ENCODE results near the gene ZEB2.

- TF ChIP-seq, protein P1, sequence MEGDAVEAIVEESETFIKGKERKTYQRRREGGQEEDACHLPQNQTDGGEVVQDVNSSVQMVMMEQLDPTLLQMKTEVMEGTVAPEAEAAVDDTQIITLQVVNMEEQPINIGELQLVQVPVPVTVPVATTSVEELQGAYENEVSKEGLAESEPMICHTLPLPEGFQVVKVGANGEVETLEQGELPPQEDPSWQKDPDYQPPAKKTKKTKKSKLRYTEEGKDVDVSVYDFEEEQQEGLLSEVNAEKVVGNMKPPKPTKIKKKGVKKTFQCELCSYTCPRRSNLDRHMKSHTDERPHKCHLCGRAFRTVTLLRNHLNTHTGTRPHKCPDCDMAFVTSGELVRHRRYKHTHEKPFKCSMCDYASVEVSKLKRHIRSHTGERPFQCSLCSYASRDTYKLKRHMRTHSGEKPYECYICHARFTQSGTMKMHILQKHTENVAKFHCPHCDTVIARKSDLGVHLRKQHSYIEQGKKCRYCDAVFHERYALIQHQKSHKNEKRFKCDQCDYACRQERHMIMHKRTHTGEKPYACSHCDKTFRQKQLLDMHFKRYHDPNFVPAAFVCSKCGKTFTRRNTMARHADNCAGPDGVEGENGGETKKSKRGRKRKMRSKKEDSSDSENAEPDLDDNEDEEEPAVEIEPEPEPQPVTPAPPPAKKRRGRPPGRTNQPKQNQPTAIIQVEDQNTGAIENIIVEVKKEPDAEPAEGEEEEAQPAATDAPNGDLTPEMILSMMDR (CRISPR knock-in tag; IDR thresholded peaks at IDR 0.05) = no peak
- no peak for TF ChIP-seq ZBTB14 (CRISPR knock-in tag; IDR thresholded peaks at IDR 0.05)
- TF ChIP-seq ZNF563 (CRISPR knock-in tag; IDR thresholded peaks at IDR 0.05) = no peak
- TF ChIP-seq ZNF329 (CRISPR knock-in tag; IDR thresholded peaks at IDR 0.05; ENCODE audit: low read depth) = no peak
- no peak for TF ChIP-seq ZNF251 (CRISPR knock-in tag; IDR thresholded peaks at IDR 0.05)
- no peak for TF ChIP-seq TBP (CRISPR knock-in tag; IDR thresholded peaks at IDR 0.05)
- TF ChIP-seq ZSCAN5A (CRISPR knock-in tag; IDR thresholded peaks at IDR 0.05; ENCODE audit: borderline replicate concordance) = no peak
Measured at GRCh38 chr2:144512470-144512869, 7.4 kb downstream of the ZEB2 start.

Measured in HepG2 (cell line).